T-cell (primary cell): Measurements from ENCODE around the gene EXOSC2. TPM values are rescaled to one million over a fixed set of nuclear protein-coding genes. Genes with fewer than 3 reads are reported as not detected.

Experiments used
- ATAC-seq, 4 experiments: fragments of 200-7000 bp in 3 of 4; fragments of 150-1000 bp in 1 of 4; cut with Tn5 transposase; replicated peaks in 1 of 4; 1 replicate in 3 of 4; 2 replicates in 1 of 4; pipeline ENCODE4 v1.10.0; 2021; ENCODE audit warnings: moderate library complexity in 3 of 4, mild to moderate bottlenecking in 2 of 4, moderate number of reproducible peaks in 1 of 4
- CTCF ChIA-PET, 2 donors: fragments of 300-600 bp; sonication (Branson Sonifier 250); formaldehyde crosslinking; loops; one replicate each; lab custom pipeline; 2022; ENCODE audit warnings: antibody characterized with exemption in 2 of 2; lab: Charles Lee
- POLR2A ChIA-PET, 2 donors: fragments of 300-600 bp; sonication (Branson Sonifier 250); formaldehyde crosslinking; loops; one replicate each; lab custom pipeline; 2022; ENCODE audit warnings: antibody characterized with exemption in 2 of 2; lab: Charles Lee
- DNase-seq, 35 experiments: peaks; one replicate each; pipeline versions ENCODE4 v3.0.0 to v3.0.0-alpha.2; 2013 to 2023
- H3K27ac ChIP-seq: one replicate; pipeline ENCODE4 v1.5.1; 2013; ENCODE audit warnings: low read length
- H3K27me3 ChIP-seq, 2 experiments: replicated peaks in 1 of 2; 1 replicate in 1 of 2; 2 replicates in 1 of 2; pipeline versions ENCODE4 v1.6.1 to v1.7.0; 2013; ENCODE audit warnings: low read length in 1 of 2, mixed read lengths in 1 of 2; ENCODE audit not compliant: control insufficient read depth in 2 of 2, insufficient read depth in 2 of 2; ENCODE audit errors: extremely low read depth in 1 of 2
- H3K36me3 ChIP-seq, 2 donors: 1 replicate in 1 of 2; 2 replicates in 1 of 2; pipeline versions ENCODE4 v1.6.1 to v1.7.0; 2013; ENCODE audit warnings: low read length in 1 of 2; ENCODE audit not compliant: control insufficient read depth in 2 of 2, insufficient read depth in 1 of 2; ENCODE audit errors: extremely low read depth in 1 of 2
- H3K4me1 ChIP-seq, 2 experiments: 1 replicate in 1 of 2; 2 replicates in 1 of 2; pipeline versions ENCODE4 v1.6.1 to v1.7.0; 2013; ENCODE audit warnings: low read length in 2 of 2, mixed read lengths in 1 of 2; ENCODE audit not compliant: insufficient read depth in 2 of 2, control insufficient read depth in 1 of 2; ENCODE audit errors: extremely low read depth in 1 of 2
- H3K4me3 ChIP-seq, 2 donors: 1 replicate in 1 of 2; 2 replicates in 1 of 2; pipeline versions ENCODE4 v1.5.1 to v1.7.0; 2013; ENCODE audit warnings: mild to moderate bottlenecking in 2 of 2, low read length in 1 of 2, moderate library complexity in 1 of 2; ENCODE audit not compliant: control insufficient read depth in 1 of 2; ENCODE audit errors: extremely low read depth in 1 of 2
- H3K9me3 ChIP-seq: 2 replicates; pipeline ENCODE4 v1.7.0; 2013
- H3K27ac Mint-ChIP-seq, 2 donors: one replicate each; pipeline ENCODE4 v1.8.0; 2020 to 2021; ENCODE audit warnings: mild to moderate bottlenecking in 2 of 2, mixed read lengths in 2 of 2
- H3K27me3 Mint-ChIP-seq, 2 donors: one replicate each; pipeline ENCODE4 v1.8.0; 2021 to 2022; ENCODE audit warnings: mixed read lengths in 2 of 2
- H3K36me3 Mint-ChIP-seq: one replicate; pipeline ENCODE4 v1.8.0; 2021; ENCODE audit warnings: mixed read lengths
- H3K4me1 Mint-ChIP-seq, 3 donors: one replicate each; pipeline ENCODE4 v1.8.0; 2020 to 2022; ENCODE audit warnings: mixed read lengths in 3 of 3, mild to moderate bottlenecking in 1 of 3
- H3K4me3 Mint-ChIP-seq, 3 donors: one replicate each; pipeline ENCODE4 v1.8.0; 2020 to 2022; ENCODE audit warnings: mild to moderate bottlenecking in 3 of 3, mixed read lengths in 3 of 3, moderate library complexity in 3 of 3
- H3K9me3 Mint-ChIP-seq, 3 donors: one replicate each; pipeline ENCODE4 v1.8.0; 2020 to 2022; ENCODE audit warnings: mixed read lengths in 3 of 3
- WGBS: methylation state at CpG from one replicate; pipeline ENCODE4 v1.1.5; 2013; ENCODE audit warnings: missing lambda C conversion rate; ENCODE audit not compliant: insufficient coverage; 5-methylcytosine and 5-hydroxymethylcytosine counted together
- total RNA-seq, 35 experiments: library from RNA in 6 of 35; stranded (reverse) in 6 of 35; fragments of 120-200 nt in 1 of 35; gene quantifications; one replicate each; pipeline versions ENCODE4 v1.2.1 to v1.2.4 and lab custom pipeline; 2013 to 2026

The EXOSC2 gene
- total RNA-seq, 5 donors from 2014 or later (not counting 1 experiment from before 2014, with no cell fraction given): 49.1 to 59.1 (median 52.1) TPM

- Mint-ChIP-seq H3K27ac (peak overlapping the region in 1 of 2 donors; percentile 66), H3K36me3 (peaks cover 24% of the 10 kb centered on the region), H3K4me1 (peaks cover 1 to 16% (median 4%) of the 10 kb centered on the region in 3 donors), H3K27me3 (no peaks in the 10 kb centered on the region), H3K9me3 (no peaks in the 10 kb centered on the region), H3K4me3 (no peak overlapping the region)
- 65% methylated on average over 4 of the region's 9 CpGs for WGBS
- DNase-seq: peak; percentile 19 to 87 (median 64)
- Histone ChIP-seq H3K27me3 (no peaks in the 10 kb centered on the region), H3K36me3 (peaks cover 0 to 23% of the 10 kb centered on the region in 2 donors), H3K4me1 (peaks cover 0 to 6% of the 10 kb centered on the region in 2 experiments), H3K27ac (no peak overlapping the region), H3K9me3 (no peaks in the 10 kb centered on the region), H3K4me3 (no peak overlapping the region)
- ChIA-PET CTCF (interaction anchor here (0.5 to 1.1 kb wide), 8 partner anchors 12 to 152 kb away, joined by 3 to 8 read pairs (median 3); partner anchors contain the start of gene EXOSC2 (in 1 of the 2)), POLR2A (no interaction called here)
- peak in 2 of 4 experiments; percentile 27 to 69 for ATAC-seq
Observed at GRCh38 chr9:130707225-130707976, 13.8 kb downstream of the EXOSC2 start.

- Histone ChIP-seq H3K4me3 (no peak overlapping the region), H3K9me3 (no peaks in the 10 kb centered on the region), H3K27ac (no peak overlapping the region), H3K36me3 (no peaks in the 10 kb centered on the region), H3K4me1 (peaks cover 23 to 24% of the 10 kb centered on the region in 2 experiments), H3K27me3 (no peaks in the 10 kb centered on the region)
- Mint-ChIP-seq H3K4me1 (peaks cover 28 to 36% (median 31%) of the 10 kb centered on the region in 3 donors), H3K4me3 (peak overlapping the region; percentile 13 to 91 (median 46)), H3K36me3 (no peaks in the 10 kb centered on the region), H3K9me3 (no peaks in the 10 kb centered on the region), H3K27me3 (no peaks in the 10 kb centered on the region), H3K27ac (no peak overlapping the region)
- DNase-seq: no peak
- ChIA-PET POLR2A (no interaction called here), CTCF (interaction anchor here (0.5 to 0.8 kb wide), 3 partner anchors 17 to 61 kb away, joined by 3 to 5 read pairs (median 3); no protein-coding TSS in a partner anchor)
- 100% methylated on average over 1 of the region's 8 CpGs for WGBS
- no peak for ATAC-seq
Observed at GRCh38 chr9:130710822-130711352, 17.3 kb downstream of the EXOSC2 start.

GRCh38 chr9:130711469-130711868, 17.9 kb downstream of the EXOSC2 start:
- H3K36me3 Mint-ChIP-seq: no peaks in the 10 kb centered on the region
- Histone ChIP-seq H3K27me3 (no peaks in the 10 kb centered on the region), H3K27ac (no peak overlapping the region), H3K4me3 (no peak overlapping the region), H3K9me3 (no peaks in the 10 kb centered on the region), H3K4me1 (peaks cover 23 to 28% of the 10 kb centered on the region in 2 experiments), H3K36me3 (no peaks in the 10 kb centered on the region)
- H3K4me3 Mint-ChIP-seq: peak overlapping the region; percentile 43 to 91 (median 46)
- ChIA-PET POLR2A (no interaction called here), CTCF (interaction anchor here in 1 of 2 donors (0.5 kb wide), 1 partner anchor 17 kb away, joined by 3 read pairs; no protein-coding TSS in a partner anchor)
- H3K27ac Mint-ChIP-seq: no peak overlapping the region
- H3K4me1 Mint-ChIP-seq: peaks cover 34 to 41% (median 36%) of the 10 kb centered on the region in 3 donors
- DNase-seq (no peak), ATAC-seq (no peak)
- no peaks in the 10 kb centered on the region for H3K9me3 Mint-ChIP-seq
- 95% methylated on average over 6 of the region's 8 CpGs for WGBS
- no peaks in the 10 kb centered on the region for H3K27me3 Mint-ChIP-seq

- Mint-ChIP-seq H3K9me3 (no peaks in the 10 kb centered on the region), H3K27me3 (no peaks in the 10 kb centered on the region), H3K27ac (peak overlapping the region; percentile 93 to 94), H3K4me1 (peaks cover 38 to 43% (median 43%) of the 10 kb centered on the region in 3 donors), H3K36me3 (no peaks in the 10 kb centered on the region), H3K4me3 (peak overlapping the region; percentile 88 to 92 (median 91))
- no peaks in the 10 kb centered on the region for H3K36me3 ChIP-seq
- no peaks in the 10 kb centered on the region for H3K27me3 ChIP-seq
- peak; percentile 96 to 98 (median 98) for ATAC-seq
- CTCF ChIA-PET: interaction anchor here in 1 of 2 donors (0.9 to 1.0 kb wide), 2 partner anchors 12 to 20 kb away, joined by 3 to 4 read pairs; partner anchors contain the start of gene EXOSC2
- POLR2A ChIA-PET: no interaction called here
- peak; percentile 89 to 98 (median 94) for DNase-seq
- no peaks in the 10 kb centered on the region for H3K9me3 ChIP-seq
- peak overlapping the region; percentile 81 to 93 for H3K4me3 ChIP-seq
- H3K27ac ChIP-seq: peak overlapping the region; percentile 95
- peaks cover 23 to 28% of the 10 kb centered on the region in 2 experiments for H3K4me1 ChIP-seq
- WGBS: under 1% methylated on average over 63 of the region's 68 CpGs
Observed at GRCh38 chr9:130712564-130713285, 19.1 kb downstream of the EXOSC2 start.

- DNase-seq: peak in 6 of 35 experiments; percentile 3 to 8 (median 6)
- Histone ChIP-seq H3K27ac (peak overlapping the region; percentile 95), H3K4me3 (peak overlapping the region; percentile 81 to 93), H3K27me3 (no peaks in the 10 kb centered on the region), H3K9me3 (no peaks in the 10 kb centered on the region), H3K36me3 (no peaks in the 10 kb centered on the region), H3K4me1 (peaks cover 23 to 28% of the 10 kb centered on the region in 2 experiments)
- under 1% methylated on average over 35 of the region's 37 CpGs for WGBS
- Mint-ChIP-seq H3K4me1 (peaks cover 38 to 43% (median 43%) of the 10 kb centered on the region in 3 donors), H3K36me3 (no peaks in the 10 kb centered on the region), H3K27me3 (no peaks in the 10 kb centered on the region), H3K9me3 (no peaks in the 10 kb centered on the region), H3K4me3 (peak overlapping the region; percentile 88 to 92 (median 91)), H3K27ac (peak overlapping the region; percentile 83 to 93)
- ATAC-seq: peak in 3 of 4 experiments; percentile 3 to 6 (median 4)
- ChIA-PET POLR2A (no interaction called here), CTCF (interaction anchor here (0.9 to 1.5 kb wide), 3 partner anchors 12 to 20 kb away, joined by 3 to 5 read pairs (median 4); partner anchors contain the start of gene EXOSC2 (in 1 of the 2))
Observed at GRCh38 chr9:130713286-130713960, 19.8 kb downstream of the EXOSC2 start.
